ENCODE data around the gene RNASE11.
"Not testable (repeated sequence)": the region's sequence is repeated elsewhere in the genome, so short reads cannot be mapped to it uniquely, and the experiment has no call there.

Gene RNASE11

GRCh38 chr14:20567199-20567598, 20.6 kb downstream of the RNASE11 start:
- H3K9me3 ChIP-seq (ENCODE audit: control insufficient read depth, low read length); H3K27me3 ChIP-seq (ENCODE audit: control insufficient read depth, insufficient read depth, low read length); H3K9ac ChIP-seq (ENCODE audit: low read length); H3K4me1 ChIP-seq (ENCODE audit: control insufficient read depth, insufficient read depth, low read length); H3K4me3 ChIP-seq (ENCODE audit: low read length); H3K36me3 ChIP-seq (ENCODE audit: control insufficient read depth, insufficient read depth, low read length): not testable (repeated sequence)

- H3K4me3 ChIP-seq (ENCODE audit: low read length) = no peak overlapping the region
- no peaks in the 10 kb centered on the region for H3K9me3 ChIP-seq (ENCODE audit: control insufficient read depth, low read length)
- no peaks in the 10 kb centered on the region for H3K4me1 ChIP-seq (ENCODE audit: control insufficient read depth, insufficient read depth, low read length)
- no peaks in the 10 kb centered on the region for H3K27me3 ChIP-seq (ENCODE audit: control insufficient read depth, insufficient read depth, low read length)
- H3K36me3 ChIP-seq (ENCODE audit: control insufficient read depth, insufficient read depth, low read length) = no peaks in the 10 kb centered on the region
- H3K9ac ChIP-seq (ENCODE audit: low read length) = no peak overlapping the region
Observed at GRCh38 chr14:20564501-20564997, 23.3 kb downstream of the RNASE11 start.

- no peaks in the 10 kb centered on the region for H3K4me1 ChIP-seq (ENCODE audit: control insufficient read depth, insufficient read depth, low read length)
- H3K4me3 ChIP-seq (ENCODE audit: low read length) = no peak overlapping the region
- no peaks in the 10 kb centered on the region for H3K36me3 ChIP-seq (ENCODE audit: control insufficient read depth, insufficient read depth, low read length)
- no peak overlapping the region for H3K9ac ChIP-seq (ENCODE audit: low read length)
- H3K9me3 ChIP-seq (ENCODE audit: control insufficient read depth, low read length) = no peaks in the 10 kb centered on the region
- no peaks in the 10 kb centered on the region for H3K27me3 ChIP-seq (ENCODE audit: control insufficient read depth, insufficient read depth, low read length)
Observed at GRCh38 chr14:20563971-20564370, 23.8 kb downstream of the RNASE11 start.

- Histone ChIP-seq H3K4me3 (ENCODE audit: low read length) (no peak within 1 kb of the TSS), H3K27me3 (ENCODE audit: control insufficient read depth, insufficient read depth, low read length) (no peaks in the 10 kb centered on the region), H3K36me3 (ENCODE audit: control insufficient read depth, insufficient read depth, low read length) (no peaks in the 10 kb centered on the region), H3K4me1 (ENCODE audit: control insufficient read depth, insufficient read depth, low read length) (no peaks in the 10 kb centered on the region), H3K9me3 (ENCODE audit: control insufficient read depth, low read length) (no peaks in the 10 kb centered on the region), H3K9ac (ENCODE audit: low read length) (no peak within 1 kb of the TSS)
Observed at GRCh38 chr14:20560961-20561360, 26.8 kb downstream of the RNASE11 start, which contains the start of gene RNASE9. Gene RNASE9 (minus strand): TSS chr14:20561047.

- Histone ChIP-seq H3K27me3 (ENCODE audit: control insufficient read depth, insufficient read depth, low read length) (no peaks in the 10 kb centered on the region), H3K4me3 (ENCODE audit: low read length) (no peak overlapping the region), H3K9me3 (ENCODE audit: control insufficient read depth, low read length) (no peaks in the 10 kb centered on the region), H3K36me3 (ENCODE audit: control insufficient read depth, insufficient read depth, low read length) (no peaks in the 10 kb centered on the region), H3K4me1 (ENCODE audit: control insufficient read depth, insufficient read depth, low read length) (no peaks in the 10 kb centered on the region), H3K9ac (ENCODE audit: low read length) (no peak overlapping the region)
Observed at GRCh38 chr14:20559461-20559904, 28.3 kb downstream of the RNASE11 start.

- Histone ChIP-seq H3K4me1 (ENCODE audit: control insufficient read depth, insufficient read depth, low read length) (no peaks in the 10 kb centered on the region), H3K9ac (ENCODE audit: low read length) (no peak overlapping the region), H3K36me3 (ENCODE audit: control insufficient read depth, insufficient read depth, low read length) (no peaks in the 10 kb centered on the region), H3K27me3 (ENCODE audit: control insufficient read depth, insufficient read depth, low read length) (no peaks in the 10 kb centered on the region), H3K9me3 (ENCODE audit: control insufficient read depth, low read length) (no peaks in the 10 kb centered on the region), H3K4me3 (ENCODE audit: low read length) (no peak overlapping the region)
Observed at GRCh38 chr14:20557212-20557542, 30.6 kb downstream of the RNASE11 start.

GRCh38 chr14:20556500-20557211, 31.1 kb downstream of the RNASE11 start:
- H3K36me3 ChIP-seq (ENCODE audit: control insufficient read depth, insufficient read depth, low read length) = no peaks in the 10 kb centered on the region
- H3K27me3 ChIP-seq (ENCODE audit: control insufficient read depth, insufficient read depth, low read length) = no peaks in the 10 kb centered on the region
- H3K9ac ChIP-seq (ENCODE audit: low read length) = no peak overlapping the region
- H3K9me3 ChIP-seq (ENCODE audit: control insufficient read depth, low read length) = no peaks in the 10 kb centered on the region
- no peak overlapping the region for H3K4me3 ChIP-seq (ENCODE audit: low read length)
- H3K4me1 ChIP-seq (ENCODE audit: control insufficient read depth, insufficient read depth, low read length) = no peaks in the 10 kb centered on the region

GRCh38 chr14:20555845-20556244, 32.0 kb downstream of the RNASE11 start:
- no peaks in the 10 kb centered on the region for H3K9me3 ChIP-seq (ENCODE audit: control insufficient read depth, low read length)

GRCh38 chr14:20553024-20553423, 34.8 kb downstream of the RNASE11 start:
- Histone ChIP-seq H3K4me3 (ENCODE audit: low read length) (no peak overlapping the region), H3K4me1 (ENCODE audit: control insufficient read depth, insufficient read depth, low read length) (no peaks in the 10 kb centered on the region), H3K9me3 (ENCODE audit: control insufficient read depth, low read length) (no peaks in the 10 kb centered on the region), H3K9ac (ENCODE audit: low read length) (no peak overlapping the region), H3K36me3 (ENCODE audit: control insufficient read depth, insufficient read depth, low read length) (no peaks in the 10 kb centered on the region), H3K27me3 (ENCODE audit: control insufficient read depth, insufficient read depth, low read length) (no peaks in the 10 kb centered on the region)

More at GRCh38 chr14:20555845-20556244, 32.0 kb downstream of the RNASE11 start:
- Histone ChIP-seq H3K4me1 (ENCODE audit: control insufficient read depth, insufficient read depth, low read length) (no peaks in the 10 kb centered on the region), H3K4me3 (ENCODE audit: low read length) (no peak overlapping the region), H3K27me3 (ENCODE audit: control insufficient read depth, insufficient read depth, low read length) (no peaks in the 10 kb centered on the region), H3K9ac (ENCODE audit: low read length) (no peak overlapping the region), H3K36me3 (ENCODE audit: control insufficient read depth, insufficient read depth, low read length) (no peaks in the 10 kb centered on the region)

GRCh38 chr14:20551606-20552005, 36.2 kb downstream of the RNASE11 start:
- no peak overlapping the region for H3K4me3 ChIP-seq (ENCODE audit: low read length)
- no peaks in the 10 kb centered on the region for H3K4me1 ChIP-seq (ENCODE audit: control insufficient read depth, insufficient read depth, low read length)
- H3K36me3 ChIP-seq (ENCODE audit: control insufficient read depth, insufficient read depth, low read length) = no peaks in the 10 kb centered on the region
- no peaks in the 10 kb centered on the region for H3K9me3 ChIP-seq (ENCODE audit: control insufficient read depth, low read length)
- no peak overlapping the region for H3K9ac ChIP-seq (ENCODE audit: low read length)
- no peaks in the 10 kb centered on the region for H3K27me3 ChIP-seq (ENCODE audit: control insufficient read depth, insufficient read depth, low read length)

- Histone ChIP-seq H3K4me1 (ENCODE audit: control insufficient read depth, insufficient read depth, low read length) (no peaks in the 10 kb centered on the region), H3K9me3 (ENCODE audit: control insufficient read depth, low read length) (no peaks in the 10 kb centered on the region), H3K9ac (ENCODE audit: low read length) (no peak overlapping the region), H3K27me3 (ENCODE audit: control insufficient read depth, insufficient read depth, low read length) (no peaks in the 10 kb centered on the region), H3K36me3 (ENCODE audit: control insufficient read depth, insufficient read depth, low read length) (no peaks in the 10 kb centered on the region), H3K4me3 (ENCODE audit: low read length) (no peak overlapping the region)
Observed at GRCh38 chr14:20550926-20551325, 36.9 kb downstream of the RNASE11 start.

GRCh38 chr14:20548414-20549158, 39.2 kb downstream of the RNASE11 start:
- Histone ChIP-seq H3K9me3 (ENCODE audit: control insufficient read depth, low read length) (no peaks in the 10 kb centered on the region), H3K9ac (ENCODE audit: low read length) (no peak overlapping the region), H3K4me1 (ENCODE audit: control insufficient read depth, insufficient read depth, low read length) (no peaks in the 10 kb centered on the region), H3K36me3 (ENCODE audit: control insufficient read depth, insufficient read depth, low read length) (no peaks in the 10 kb centered on the region), H3K4me3 (ENCODE audit: low read length) (no peak overlapping the region), H3K27me3 (ENCODE audit: control insufficient read depth, insufficient read depth, low read length) (no peaks in the 10 kb centered on the region)
